Measurements from ENCODE around the gene MPHOSPH10. TPM values are rescaled to one million over a fixed set of nuclear protein-coding genes. Genes with fewer than 3 reads are reported as not detected.

MPHOSPH10 gene
- total RNA-seq, 2 donors from 2014 or later: 14.0 to 17.3 TPM

DNA sequence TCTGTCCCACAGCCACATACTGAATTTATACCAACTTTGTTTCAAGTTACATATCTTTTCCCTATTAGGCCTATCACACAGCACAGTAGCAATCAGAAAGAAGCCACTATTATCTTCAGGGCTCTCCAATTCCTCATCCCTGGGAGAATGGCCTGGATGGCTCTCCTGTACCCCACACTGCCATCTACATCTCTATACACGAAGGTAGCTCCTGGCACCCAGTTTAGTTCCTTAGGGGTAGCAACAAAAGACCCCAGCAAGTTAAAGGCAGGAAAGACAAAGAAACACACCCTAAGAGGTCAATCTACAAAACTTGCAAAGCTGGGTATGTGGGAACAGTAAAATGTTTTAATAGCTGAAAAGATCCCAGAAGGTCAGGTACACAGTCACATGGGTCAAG lies 56.5 kb downstream of the MPHOSPH10 start:
- Histone ChIP-seq H3K27ac (no peak overlapping the region), H3K4me3 (no peak overlapping the region), H3K27me3 (no peaks in the 10 kb centered on the region), H3K4me1 (no peaks in the 10 kb centered on the region), H3K9me3 (no peaks in the 10 kb centered on the region), H3K36me3 (no peaks in the 10 kb centered on the region)
- no peak for DNase-seq (ENCODE audit: low spot score)
- no peak for TF ChIP-seq CTCF (IDR thresholded peaks at IDR 0.05)

DNA sequence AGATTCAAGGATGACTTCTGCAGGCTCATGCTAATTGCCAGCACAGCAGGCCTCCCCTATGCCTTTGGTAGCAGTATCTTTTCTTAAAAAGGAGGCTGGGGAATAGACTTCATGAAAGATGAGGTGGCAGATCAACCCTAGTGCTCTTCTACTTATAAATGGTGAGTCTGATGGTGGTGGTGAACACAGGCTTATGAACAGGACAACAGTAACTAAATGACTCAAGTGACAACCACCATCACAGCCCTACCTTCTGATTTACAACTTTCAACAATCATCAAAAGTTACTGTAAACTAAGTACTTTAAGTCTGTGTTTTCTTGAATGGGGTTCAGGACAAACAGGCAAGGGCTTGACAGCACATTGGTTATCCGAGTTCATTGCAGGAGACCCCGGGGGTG lies 57.2 kb downstream of the MPHOSPH10 start:
- H3K9me3 ChIP-seq: no peaks in the 10 kb centered on the region
- H3K36me3 ChIP-seq: no peaks in the 10 kb centered on the region
- H3K27me3 ChIP-seq: no peaks in the 10 kb centered on the region
- H3K4me3 ChIP-seq: no peak overlapping the region
- no peak for DNase-seq (ENCODE audit: low spot score)
- H3K4me1 ChIP-seq: no peaks in the 10 kb centered on the region
- TF ChIP-seq CTCF (IDR thresholded peaks at IDR 0.05): no peak
- H3K27ac ChIP-seq: no peak overlapping the region

- H3K4me1 ChIP-seq: no peaks in the 10 kb centered on the region
- H3K27me3 ChIP-seq: no peaks in the 10 kb centered on the region
- peak in 1 of 2 donors; percentile 53 for TF ChIP-seq CTCF (IDR thresholded peaks at IDR 0.05)
- no peak overlapping the region for H3K4me3 ChIP-seq
- no peak overlapping the region for H3K27ac ChIP-seq
- no peak for DNase-seq (ENCODE audit: low spot score)
- no peaks in the 10 kb centered on the region for H3K9me3 ChIP-seq
- peaks cover 5% of the 10 kb centered on the region for H3K36me3 ChIP-seq
Observed at GRCh38 chr2:71190656-71191569, 60.5 kb downstream of the MPHOSPH10 start.

GRCh38 chr2:71191570-71191943 lies 61.1 kb downstream of the MPHOSPH10 start:
- no peak overlapping the region for H3K27ac ChIP-seq
- H3K4me1 ChIP-seq: no peaks in the 10 kb centered on the region
- no peaks in the 10 kb centered on the region for H3K9me3 ChIP-seq
- no peaks in the 10 kb centered on the region for H3K27me3 ChIP-seq
- DNase-seq (ENCODE audit: low spot score): no peak
- no peak overlapping the region for H3K4me3 ChIP-seq
- H3K36me3 ChIP-seq: peaks cover 5% of the 10 kb centered on the region
- TF ChIP-seq CTCF (IDR thresholded peaks at IDR 0.05): no peak

Other genes starting within 250 kb of the MPHOSPH10 start
- gene VAX2, start 230.1 kb upstream of the MPHOSPH10 start, total RNA-seq: under 1 TPM; 0.70 to 0.86 TPM
- not detected for gene ATP6V1B1, start 194.7 kb upstream of the MPHOSPH10 start, total RNA-seq
- 1 to 10 TPM in 1 of 2 donors, under 1 TPM in 1; 0.78 to 1.7 TPM for gene ANKRD53, start 152.0 kb upstream of the MPHOSPH10 start, total RNA-seq
- gene TEX261, start 135.8 kb upstream of the MPHOSPH10 start, total RNA-seq: 10 to 100 TPM; 26.7 to 38.0 TPM
- 10 to 100 TPM; 30.4 to 45.5 TPM for gene NAGK, start 62.0 kb upstream of the MPHOSPH10 start, total RNA-seq
- 10 to 100 TPM; 17.2 to 27.5 TPM for gene MCEE, start 405 bp upstream of the MPHOSPH10 start, total RNA-seq
- 10 to 100 TPM; 18.1 to 21.3 TPM for gene PAIP2B, start 96.5 kb downstream of the MPHOSPH10 start, total RNA-seq
- 10 to 100 TPM; 73.9 to 77.9 TPM for gene ZNF638, start 201.1 kb downstream of the MPHOSPH10 start, total RNA-seq